Measurements from ENCODE around the gene KCNK16.

DNA sequence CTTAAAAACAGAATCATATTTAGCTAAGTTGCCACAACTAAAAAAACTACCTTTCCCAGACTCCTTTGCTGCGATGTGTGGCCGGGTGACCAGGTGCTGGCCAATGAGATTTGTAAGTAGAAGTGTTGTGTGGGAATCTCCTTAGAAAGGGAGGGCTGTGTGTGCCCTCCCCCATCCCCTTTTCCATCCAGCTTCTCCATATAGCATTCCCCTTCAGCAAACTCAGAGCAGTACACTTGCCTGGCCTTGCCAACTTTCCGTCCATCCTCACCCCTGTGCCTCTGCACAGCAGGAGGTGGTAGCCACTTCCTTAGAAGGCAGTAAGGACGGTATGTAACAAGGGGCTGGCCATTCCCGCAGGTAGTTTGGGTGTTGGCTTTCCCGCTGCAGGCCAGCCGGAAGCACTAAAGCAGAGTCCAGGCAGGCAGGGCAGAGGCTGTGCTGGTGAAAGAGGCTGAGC lies 22.3 kb upstream of the KCNK16 start:
- TF ChIP-seq, protein P1, sequence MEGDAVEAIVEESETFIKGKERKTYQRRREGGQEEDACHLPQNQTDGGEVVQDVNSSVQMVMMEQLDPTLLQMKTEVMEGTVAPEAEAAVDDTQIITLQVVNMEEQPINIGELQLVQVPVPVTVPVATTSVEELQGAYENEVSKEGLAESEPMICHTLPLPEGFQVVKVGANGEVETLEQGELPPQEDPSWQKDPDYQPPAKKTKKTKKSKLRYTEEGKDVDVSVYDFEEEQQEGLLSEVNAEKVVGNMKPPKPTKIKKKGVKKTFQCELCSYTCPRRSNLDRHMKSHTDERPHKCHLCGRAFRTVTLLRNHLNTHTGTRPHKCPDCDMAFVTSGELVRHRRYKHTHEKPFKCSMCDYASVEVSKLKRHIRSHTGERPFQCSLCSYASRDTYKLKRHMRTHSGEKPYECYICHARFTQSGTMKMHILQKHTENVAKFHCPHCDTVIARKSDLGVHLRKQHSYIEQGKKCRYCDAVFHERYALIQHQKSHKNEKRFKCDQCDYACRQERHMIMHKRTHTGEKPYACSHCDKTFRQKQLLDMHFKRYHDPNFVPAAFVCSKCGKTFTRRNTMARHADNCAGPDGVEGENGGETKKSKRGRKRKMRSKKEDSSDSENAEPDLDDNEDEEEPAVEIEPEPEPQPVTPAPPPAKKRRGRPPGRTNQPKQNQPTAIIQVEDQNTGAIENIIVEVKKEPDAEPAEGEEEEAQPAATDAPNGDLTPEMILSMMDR (IDR thresholded peaks at IDR 0.05; ENCODE audit: low read depth, low read length), result no peak
- TF ChIP-seq EZH2phosphoT487 (IDR thresholded peaks at IDR 0.05; ENCODE audit: low read depth), result no peak

Measured in OCI-LY3 (cell line).